ENCODE results near the gene UBTF. TPM values are rescaled to one million over a fixed set of nuclear protein-coding genes. Genes with fewer than 3 reads are reported as not detected.

UBTF gene
- total and polyA plus RNA-seq, 9 of the 15 experiments (the other 6 are each of a cell fraction or from before 2014, with no cell fraction given) = 1.2 to 113 (median 83.6) TPM

- no peak for TF ChIP-seq ZBTB34 (CRISPR knock-in tag; IDR thresholded peaks at IDR 0.05)
- no peak for TF ChIP-seq PPARD (CRISPR knock-in tag; IDR thresholded peaks at IDR 0.05)
- no peak for TF ChIP-seq ZNF644 (tag; IDR thresholded peaks at IDR 0.05; ENCODE audit: low read depth)
- TF ChIP-seq E2F5 (CRISPR knock-in tag; IDR thresholded peaks at IDR 0.05) = no peak
- TF ChIP-seq THRA (IDR thresholded peaks at IDR 0.05) = no peak
- peak; percentile 94 for TF ChIP-seq CHD1 (IDR thresholded peaks at IDR 0.05; ENCODE audit: low read length)
- TF ChIP-seq CBX1 (IDR thresholded peaks at IDR 0.05; ENCODE audit: low read depth) = no peak
- TF ChIP-seq COPS2 (conservative IDR thresholded peaks at IDR 0.05) = no peak
- no peak for TF ChIP-seq MXD1 (CRISPR knock-in tag; IDR thresholded peaks at IDR 0.05; ENCODE audit: borderline replicate concordance, poor library complexity, severe bottlenecking)
- no peak for TF ChIP-seq FOXK2 (conservative IDR thresholded peaks at IDR 0.05 in 1 of 2, IDR thresholded peaks at IDR 0.05 in 1 of 2; ENCODE audit: low read depth in 2 of 2)
- TF ChIP-seq ZNF197 (CRISPR knock-in tag; IDR thresholded peaks at IDR 0.05; ENCODE audit: low read depth) = no peak
- TF ChIP-seq CREB1 (IDR thresholded peaks at IDR 0.05) = no peak; the same call in 1 of the 2 replicates
- TF ChIP-seq CREB1 (CRISPR knock-in tag; IDR thresholded peaks at IDR 0.05) = 0 out of 2 replicates have a peak, but pooled peaks have one; percentile 17
- peak; percentile 76 for TF ChIP-seq POLR2G (IDR thresholded peaks at IDR 0.05; ENCODE audit: low read depth, low read length)
- no peak for TF ChIP-seq STAT5A (IDR thresholded peaks at IDR 0.05; ENCODE audit: borderline replicate concordance, low read length)
- no peak for TF ChIP-seq SIN3A (IDR thresholded peaks at IDR 0.05; ENCODE audit: borderline replicate concordance in 2 of 2, control insufficient read depth in 1 of 2, low read depth in 2 of 2, low read length in 2 of 2)
- no peak for TF ChIP-seq FOXA3 (CRISPR knock-in tag; conservative IDR thresholded peaks at IDR 0.05 in 1 of 2, IDR thresholded peaks at IDR 0.05 in 1 of 2)
- TF ChIP-seq ELK1 (CRISPR knock-in tag; IDR thresholded peaks at IDR 0.05) = no peak
- no peak for TF ChIP-seq MLX (CRISPR knock-in tag; conservative IDR thresholded peaks at IDR 0.05)
- no peak for TF ChIP-seq FOS (IDR thresholded peaks at IDR 0.05; ENCODE audit: extremely low read depth, insufficient read length)
Measured at GRCh38 chr17:44220213-44221083, 973 bp upstream of the UBTF start (continued).

All from K562 (cell line).